Endothelial cell of umbilical vein (primary cell): ENCODE results near the gene EXOC3. TPM values are rescaled to one million over a fixed set of nuclear protein-coding genes. Genes with fewer than 3 reads are reported as not detected.

Experiments used
- BruUV-seq: library from RNA; stranded (reverse); fragments of 400-500 nt; replicated peaks from 2 replicates; lab custom pipeline; 2021; lab: Mats Ljungman, UMichigan
- CTCF ChIA-PET: fragments of 300-600, 350-600 bp; sonication (Branson Sonifier 250); formaldehyde crosslinking; loops from one replicate; lab custom pipeline; 2021; ENCODE audit warnings: antibody characterized with exemption, inconsistent platforms; lab: Charles Lee
- POLR2A ChIA-PET: fragments of 300-600, 350-600 bp; sonication (Branson Sonifier 250); formaldehyde crosslinking; loops from one replicate; lab custom pipeline; 2021; ENCODE audit warnings: antibody characterized with exemption, inconsistent platforms; lab: Charles Lee
- DNase-seq: peaks from one replicate; pipeline ENCODE4 v3.0.0-alpha.2; 2011; ENCODE audit warnings: low read depth, low spot score
- FAIRE-seq: peaks from 2 replicates; lab custom pipeline; 2011; peaks lifted over from hg19 to GRCh38; lab: Jason Lieb, UNC
- H2AFZ ChIP-seq: 2 replicates; pipeline ENCODE4 v1.6.0; 2012; ENCODE audit warnings: low read depth, low read length, control low read depth, inconsistent platforms
- H3K27ac ChIP-seq: 2 replicates; pipeline ENCODE4 v1.5.1; 2011; ENCODE audit warnings: low read depth, mild to moderate bottlenecking, control low read depth, low read length, moderate library complexity; ENCODE audit not compliant: insufficient read depth
- H3K27me3 ChIP-seq, 2 experiments: 2 replicates each; pipeline versions ENCODE4 v1.6.0 to v1.6.1; 2011; ENCODE audit warnings: low read length in 2 of 2, mixed read lengths in 1 of 2; ENCODE audit not compliant: control insufficient read depth in 2 of 2, insufficient read depth in 2 of 2
- H3K36me3 ChIP-seq, 2 experiments: 2 replicates in 1 of 2; 3 replicates in 1 of 2; pipeline ENCODE4 v1.5.1; 2011; ENCODE audit warnings: low read length in 2 of 2, mild to moderate bottlenecking in 1 of 2, moderate library complexity in 1 of 2; ENCODE audit not compliant: control insufficient read depth in 2 of 2, insufficient read depth in 2 of 2; ENCODE audit errors: extremely low read depth in 1 of 2
- H3K4me1 ChIP-seq: 3 replicates; pipeline ENCODE4 v1.5.1; 2011; ENCODE audit warnings: mild to moderate bottlenecking, low read length; ENCODE audit not compliant: control insufficient read depth, insufficient read depth; ENCODE audit errors: extremely low read depth
- H3K4me2 ChIP-seq: 2 replicates; pipeline ENCODE4 v1.6.1; 2011; ENCODE audit warnings: low read length, control low read depth, mixed read lengths; ENCODE audit not compliant: insufficient read depth
- H3K4me3 ChIP-seq, 3 experiments: fragments of 200-600 bp in 1 of 3; sonication (generic), shearing (Covaris generic) in 1 of 3; replicated peaks in 1 of 3; 2 replicates each; pipeline ENCODE4 v1.5.1; 2011 to 2016; ENCODE audit warnings: control low read depth in 3 of 3, low read length in 3 of 3, mild to moderate bottlenecking in 2 of 3, inconsistent platforms in 1 of 3, low read depth in 1 of 3, moderate library complexity in 1 of 3; ENCODE audit not compliant: insufficient read depth in 1 of 3
- H3K79me2 ChIP-seq: 2 replicates; pipeline ENCODE4 v1.6.0; 2012; ENCODE audit warnings: low read length, inconsistent platforms; ENCODE audit not compliant: control insufficient read depth, insufficient read depth
- H3K9ac ChIP-seq: replicated peaks from 2 replicates; pipeline ENCODE3; 2011; ENCODE audit warnings: low read length, control low read depth; ENCODE audit not compliant: insufficient read depth; ENCODE audit errors: extremely low read depth
- H3K9me1 ChIP-seq: replicated peaks from 3 replicates; pipeline ENCODE4 v1.6.0; 2011; ENCODE audit warnings: mild to moderate bottlenecking, low read length; ENCODE audit not compliant: control insufficient read depth, insufficient read depth; ENCODE audit errors: extremely low read depth
- H3K9me3 ChIP-seq: replicated peaks from 2 replicates; pipeline ENCODE4 v1.5.1; 2012; ENCODE audit warnings: low read length, inconsistent platforms; ENCODE audit not compliant: control insufficient read depth, insufficient read depth
- H4K20me1 ChIP-seq: replicated peaks from 2 replicates; pipeline ENCODE3; 2011; ENCODE audit warnings: mild to moderate bottlenecking, low read length; ENCODE audit not compliant: control insufficient read depth, insufficient read depth; ENCODE audit errors: extremely low read depth
- CTCF ChIP-seq, 2 donors: IDR thresholded peaks; 1 replicate in 1 of 2; 2 replicates in 1 of 2; pipeline ENCODE4 v1.5.1; 2011; ENCODE audit warnings: low read length in 2 of 2, mild to moderate bottlenecking in 2 of 2, moderate library complexity in 2 of 2, control low read depth in 1 of 2, inconsistent platforms in 1 of 2, low read depth in 1 of 2; ENCODE audit not compliant: insufficient read depth in 1 of 2; ENCODE audit errors: extremely low read depth in 1 of 2
- GATA2 ChIP-seq: IDR thresholded peaks from 2 replicates; pipeline ENCODE4 v1.7.0; 2011; ENCODE audit warnings: low read depth, mild to moderate bottlenecking, moderate library complexity, mixed read lengths, low read length; ENCODE audit not compliant: insufficient read length, insufficient read depth
- MAX ChIP-seq: IDR thresholded peaks from 2 replicates; pipeline ENCODE4 v1.6.1; 2011; ENCODE audit not compliant: insufficient read depth, insufficient read length
- dilution Hi-C: fragments of 300-500 bp; cut with MboI; formaldehyde crosslinking; loops from one replicate; pipeline ENCODE4 v1.15.0; 2019; ENCODE audit warnings: low sequenced_read_pairs; ENCODE audit not compliant: extremely low pct_ligation_motif_present
- intact Hi-C: fragments of 100-400 bp; cut with micrococcal nuclease; formaldehyde crosslinking; loops from one replicate; pipeline ENCODE4 v1.10.0; 2022
- polyA plus RNA-seq, 4 experiments: library from polyadenylated mRNA; depleted of rRNA in 3 of 4; stranded (reverse) in 3 of 4; unstranded in 1 of 4; fragments of >200 nt; gene quantifications; 2 replicates each; pipeline versions ENCODE4 v1.2.1 to v1.2.3, GENCODE V29; 2011 to 2012; ENCODE audit warnings: missing spikeins in 1 of 4
- total RNA-seq: library from RNA; stranded (reverse); gene quantifications from 2 replicates; pipeline ENCODE4 v1.2.3, GENCODE V29; 2021

EXOC3 gene
- total and polyA plus RNA-seq, 2 donors (not counting 3 experiments of a cell fraction or from before 2014, with no cell fraction given): 26.4 to 52.9 TPM

GRCh38 chr5:431001-431710 lies 11.8 kb upstream of the EXOC3 start:
- no peaks in the 10 kb centered on the region for H4K20me1 ChIP-seq
- H3K27ac ChIP-seq: no peak overlapping the region
- no peak overlapping the region for H3K4me2 ChIP-seq
- TF ChIP-seq CTCF (IDR thresholded peaks at IDR 0.05; ENCODE audit: extremely low read depth in 1 of 2, insufficient read depth in 1 of 2, low read depth in 1 of 2, low read length in 2 of 2) (peak; percentile 79 to 92), MAX (peak; percentile 15), GATA2 (no peak)
- no peaks in the 10 kb centered on the region for H3K27me3 ChIP-seq
- no peak overlapping the region for H3K9ac ChIP-seq
- no TSS peak for BruUV-seq
- intact Hi-C loops: loop anchor here (1.0 to 2.0 kb wide), 2 partner anchors 114 to 242 kb away; no protein-coding TSS in a partner anchor
- H3K4me1 ChIP-seq: no peaks in the 10 kb centered on the region
- H3K4me3 ChIP-seq: no peak overlapping the region
- H2AFZ ChIP-seq: no peak overlapping the region
- ChIA-PET POLR2A (interaction anchor here (0.7 kb wide), 1 partner anchor 14 kb away, joined by 6 read pairs; no protein-coding TSS in a partner anchor), CTCF (interaction anchor here (0.6 to 7.1 kb wide), 18 partner anchors 14 to 243 kb away, joined by 3 to 94 read pairs (median 4); partner anchors contain the start of genes AHRR and PDCD6)
- H3K9me3 ChIP-seq: no peaks in the 10 kb centered on the region
- FAIRE-seq: peak; percentile 74
- H3K36me3 ChIP-seq: no peaks in the 10 kb centered on the region
- no peaks in the 10 kb centered on the region for H3K79me2 ChIP-seq
- H3K9me1 ChIP-seq: no peaks in the 10 kb centered on the region
- DNase-seq: peak; percentile 50
- dilution Hi-C loops: no loop called here
